MM.1S (cell line): ENCODE results near the gene RAB3IL1.

ENCODE experiments used
- EZH2 ChIP-seq: fragments of 300-600 bp; sonication (generic); optimal IDR thresholded peaks from 2 replicates; pipeline ENCODE3; 2017; ENCODE audit warnings: low read depth, mild to moderate bottlenecking, antibody characterized with exemption, low read length, mixed read lengths
- EZH2phosphoT487 ChIP-seq: fragments of 300-600 bp; sonication (generic); IDR thresholded peaks from 2 replicates; pipeline ENCODE4 v1.6.1; 2018; ENCODE audit warnings: antibody characterized with exemption, low read length
- TF ChIP-seq, protein P1 (sequence below): fragments of 300-600 bp; sonication (generic); IDR thresholded peaks from 2 replicates; pipeline ENCODE4 v1.5.1; 2016; ENCODE audit warnings: antibody characterized with exemption, low read length, mixed read lengths

DNA sequence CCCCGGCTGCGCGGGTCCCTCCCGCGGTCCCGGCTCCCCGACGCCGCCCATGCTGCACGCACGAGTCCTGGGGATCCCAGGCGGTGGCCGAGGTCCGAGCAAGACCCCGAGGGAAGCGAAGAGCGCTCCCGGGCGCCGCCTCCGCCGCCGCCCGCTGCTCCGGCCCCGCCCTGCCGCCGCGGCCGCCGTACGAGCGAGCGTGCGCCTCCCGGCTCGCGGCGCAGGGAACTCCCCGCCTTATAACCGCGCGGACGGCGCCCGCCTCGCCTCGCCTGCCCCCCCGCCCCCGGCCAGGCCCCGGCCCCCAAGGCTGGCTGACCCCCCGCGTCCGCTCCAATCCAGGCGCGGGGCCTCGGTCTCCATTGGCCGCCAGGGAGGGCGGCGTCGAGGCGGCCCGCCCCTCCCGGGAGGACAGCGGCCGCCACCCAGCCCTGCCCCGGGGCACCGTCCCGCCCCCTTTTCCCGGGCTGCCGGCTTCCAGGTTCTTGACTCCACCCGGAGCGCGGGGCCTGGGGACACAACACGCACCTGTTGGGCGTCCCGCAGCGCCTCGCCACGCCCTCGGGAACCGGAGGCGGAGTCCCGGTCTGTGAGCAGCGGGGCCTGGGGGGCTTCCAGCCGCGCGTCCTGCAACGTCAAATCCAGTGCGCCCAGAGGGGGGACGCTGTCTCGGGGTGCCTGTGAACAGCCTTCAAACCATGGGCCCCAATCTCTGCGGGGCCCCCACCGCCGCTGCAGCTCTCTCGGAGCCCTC is 25.9 kb downstream of the RAB3IL1 start, which contains the start of gene FADS3:
- TF ChIP-seq, protein P1, sequence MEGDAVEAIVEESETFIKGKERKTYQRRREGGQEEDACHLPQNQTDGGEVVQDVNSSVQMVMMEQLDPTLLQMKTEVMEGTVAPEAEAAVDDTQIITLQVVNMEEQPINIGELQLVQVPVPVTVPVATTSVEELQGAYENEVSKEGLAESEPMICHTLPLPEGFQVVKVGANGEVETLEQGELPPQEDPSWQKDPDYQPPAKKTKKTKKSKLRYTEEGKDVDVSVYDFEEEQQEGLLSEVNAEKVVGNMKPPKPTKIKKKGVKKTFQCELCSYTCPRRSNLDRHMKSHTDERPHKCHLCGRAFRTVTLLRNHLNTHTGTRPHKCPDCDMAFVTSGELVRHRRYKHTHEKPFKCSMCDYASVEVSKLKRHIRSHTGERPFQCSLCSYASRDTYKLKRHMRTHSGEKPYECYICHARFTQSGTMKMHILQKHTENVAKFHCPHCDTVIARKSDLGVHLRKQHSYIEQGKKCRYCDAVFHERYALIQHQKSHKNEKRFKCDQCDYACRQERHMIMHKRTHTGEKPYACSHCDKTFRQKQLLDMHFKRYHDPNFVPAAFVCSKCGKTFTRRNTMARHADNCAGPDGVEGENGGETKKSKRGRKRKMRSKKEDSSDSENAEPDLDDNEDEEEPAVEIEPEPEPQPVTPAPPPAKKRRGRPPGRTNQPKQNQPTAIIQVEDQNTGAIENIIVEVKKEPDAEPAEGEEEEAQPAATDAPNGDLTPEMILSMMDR, result peak; percentile 16; the same call in 1 of the 2 replicates
- TF ChIP-seq EZH2phosphoT487 (no peak), EZH2 (no peak)
